BJ (cell line): ENCODE data around the gene IMPDH1. TPM values are rescaled to one million over a fixed set of nuclear protein-coding genes. Genes with fewer than 3 reads are reported as not detected.

Source experiments
- CTCF ChIA-PET: fragments of 350-600 bp; formaldehyde crosslinking; extraction: SDS; loops from one replicate; lab custom pipeline; 2021; ENCODE audit warnings: antibody characterized with exemption, inconsistent platforms; lab: Yijun Ruan, JAX
- POLR2A ChIA-PET: fragments of 300-600 bp; sonication (Branson Sonifier 250); formaldehyde crosslinking; extraction: SDS; loops from one replicate; lab custom pipeline; 2021; ENCODE audit warnings: antibody characterized with exemption; lab: Charles Lee
- DNase-seq: peaks from one replicate; pipeline ENCODE4 v3.0.0-alpha.2; 2011; ENCODE audit warnings: low read depth
- H3K27me3 ChIP-seq: 2 replicates; pipeline ENCODE4 v1.6.0; 2011; ENCODE audit warnings: low read length; ENCODE audit not compliant: control insufficient read depth, insufficient read depth
- H3K36me3 ChIP-seq: 2 replicates; pipeline ENCODE4 v1.5.1; 2011; ENCODE audit warnings: low read length; ENCODE audit not compliant: control insufficient read depth, insufficient read depth
- H3K4me3 ChIP-seq: 2 replicates; pipeline ENCODE4 v1.5.1; 2011; ENCODE audit warnings: low read depth, mild to moderate bottlenecking, control low read depth, low read length
- CTCF ChIP-seq: IDR thresholded peaks from 2 replicates; pipeline ENCODE4 v1.5.1; 2011; ENCODE audit warnings: low read depth, mild to moderate bottlenecking, control low read depth, inconsistent platforms, low read length, moderate library complexity; ENCODE audit not compliant: insufficient read depth
- polyA plus RNA-seq: library from polyadenylated mRNA; depleted of rRNA; stranded (reverse); fragments of >200 nt; gene quantifications from 2 replicates; pipeline ENCODE4 v1.2.3, GENCODE V29; 2011

The IMPDH1 gene
- polyA plus RNA-seq, 1 experiment: 84.5 TPM

- Histone ChIP-seq H3K36me3 (no peaks in the 10 kb centered on the region), H3K4me3 (no peak overlapping the region), H3K27me3 (peaks cover 2% of the 10 kb centered on the region)
- ChIA-PET POLR2A (no interaction called here), CTCF (interaction anchor here (0.6 to 16.7 kb wide), 9 partner anchors 7 to 46 kb away, joined by 3 to 422 read pairs (median 5); partner anchors contain the start of gene RBM28)
- DNase-seq: no peak
- TF ChIP-seq CTCF: peak; percentile 63
These were observed 28.5 kb downstream of the IMPDH1 start for GRCh38 chr7:128381161-128381821.

GRCh38 chr7:128380483-128381106, 29.2 kb downstream of the IMPDH1 start:
- no peak overlapping the region for H3K4me3 ChIP-seq
- H3K27me3 ChIP-seq: peaks cover 2% of the 10 kb centered on the region
- no peaks in the 10 kb centered on the region for H3K36me3 ChIP-seq
- POLR2A ChIA-PET: no interaction called here
- DNase-seq: no peak
- CTCF ChIA-PET: interaction anchor here (0.8 to 16.7 kb wide), 4 partner anchors 9 to 33 kb away, joined by 3 to 422 read pairs (median 11); partner anchors contain the start of gene RBM28
- no peak for TF ChIP-seq CTCF

- no peak for TF ChIP-seq CTCF
- CTCF ChIA-PET: interaction anchor here (0.8 to 16.7 kb wide), 4 partner anchors 9 to 33 kb away, joined by 3 to 422 read pairs (median 11); partner anchors contain the start of gene RBM28
- Histone ChIP-seq H3K36me3 (no peaks in the 10 kb centered on the region), H3K4me3 (no peak overlapping the region), H3K27me3 (peaks cover 2% of the 10 kb centered on the region)
- POLR2A ChIA-PET: no interaction called here
- no peak for DNase-seq
These were observed 29.8 kb downstream of the IMPDH1 start for GRCh38 chr7:128379900-128380479.

GRCh38 chr7:128378637-128379036, 31.1 kb downstream of the IMPDH1 start:
- ChIA-PET CTCF (interaction anchor here (0.6 to 16.7 kb wide), 4 partner anchors 9 to 629 kb away, joined by 3 to 422 read pairs (median 8); partner anchors contain the start of gene RBM28), POLR2A (no interaction called here)
- no peak for TF ChIP-seq CTCF
- Histone ChIP-seq H3K36me3 (no peaks in the 10 kb centered on the region), H3K4me3 (no peak overlapping the region), H3K27me3 (0 out of 2 replicates have a peak, but pooled peaks cover 2% of the 10 kb centered on the region)
- no peak for DNase-seq

- H3K4me3 ChIP-seq: no peak overlapping the region
- no peaks in the 10 kb centered on the region for H3K36me3 ChIP-seq
- no peak for DNase-seq
- H3K27me3 ChIP-seq: peaks cover 3% of the 10 kb centered on the region
- CTCF ChIA-PET: interaction anchor here (0.9 to 7.1 kb wide), 4 partner anchors 11 to 29 kb away, joined by 3 to 45 read pairs (median 6); no protein-coding TSS in a partner anchor
- POLR2A ChIA-PET: no interaction called here
- no peak for TF ChIP-seq CTCF
These were observed 33.7 kb downstream of the IMPDH1 start for GRCh38 chr7:128376077-128376476.
